HEK293 (cell line): Measurements from ENCODE around the gene GNAS.

ENCODE experiments used
- CTCF ChIA-PET: fragments of 350-600 bp; formaldehyde crosslinking; extraction: SDS; loops from one replicate; lab custom pipeline; 2021; ENCODE audit warnings: antibody characterized with exemption; lab: Yijun Ruan, JAX
- POLR2A ChIA-PET: fragments of 300-600 bp; formaldehyde crosslinking; extraction: SDS; loops from one replicate; lab custom pipeline; 2020; ENCODE audit warnings: antibody characterized with exemption, inconsistent platforms; lab: Yijun Ruan, JAX
- H3K27ac ChIP-seq: fragments of 200-500 bp; sonication (Bioruptor generic); 2 replicates; pipeline ENCODE4 v1.5.1; 2014; ENCODE audit warnings: low read depth, low read length, control low read depth, inconsistent platforms; ENCODE audit errors: extremely low read depth
- H3K36me3 ChIP-seq, 2 experiments: fragments of 200-500 bp in 1 of 2; sonication (Bioruptor generic) in 1 of 2; 1 replicate in 1 of 2; 2 replicates in 1 of 2; pipeline ENCODE4 v1.5.1; 2014 to 2017; ENCODE audit warnings: inconsistent platforms in 2 of 2, low read length in 2 of 2; ENCODE audit not compliant: control insufficient read depth in 2 of 2, insufficient read depth in 1 of 2
- H3K4me1 ChIP-seq: fragments of 200-500 bp; sonication (Bioruptor generic); 2 replicates; pipeline ENCODE4 v1.5.1; 2014; ENCODE audit warnings: mild to moderate bottlenecking, low read length, inconsistent platforms; ENCODE audit not compliant: control insufficient read depth, insufficient read depth
- H3K4me3 ChIP-seq: 2 replicates; pipeline ENCODE4 v1.5.1; 2011; ENCODE audit warnings: low read depth, mild to moderate bottlenecking, control low read depth, low read length, moderate library complexity
- H3K9me3 ChIP-seq: fragments of 200-500 bp; sonication (Bioruptor generic); 2 replicates; pipeline ENCODE4 v1.5.1; 2014; ENCODE audit warnings: low read depth, low read length, inconsistent platforms; ENCODE audit not compliant: control insufficient read depth, insufficient read depth
- GLI4 ChIP-seq: fragments of 450-650 bp; formaldehyde crosslinking; IDR thresholded peaks from 2 replicates; pipeline ENCODE4 v1.5.1; 2016; ENCODE audit warnings: missing biosample characterization, missing genetic modification characterization
- HOXA7 ChIP-seq: sonication (generic); formaldehyde crosslinking; IDR thresholded peaks from 2 replicates; pipeline ENCODE4 v1.8.1; 2022; ENCODE audit warnings: missing genetic modification reagents, borderline replicate concordance
- HOXD13 ChIP-seq: sonication (generic); formaldehyde crosslinking; IDR thresholded peaks from 2 replicates; pipeline ENCODE4 v1.8.0; 2022; ENCODE audit warnings: missing genetic modification reagents, borderline replicate concordance
- KLF7 ChIP-seq: fragments of 450-650 bp; formaldehyde crosslinking; IDR thresholded peaks from 2 replicates; pipeline ENCODE4 v1.5.1; 2016; ENCODE audit warnings: missing biosample characterization, missing genetic modification characterization, borderline replicate concordance
- KLF8 ChIP-seq: fragments of 450-650 bp; formaldehyde crosslinking; IDR thresholded peaks from 2 replicates; pipeline ENCODE4 v1.5.1; 2016; ENCODE audit warnings: missing biosample characterization, missing genetic modification characterization
- SETDB1 ChIP-seq: IDR thresholded peaks from one replicate; pipeline ENCODE4 v1.6.1; 2017; ENCODE audit warnings: mild to moderate bottlenecking, low read length, moderate library complexity, mixed read lengths; ENCODE audit not compliant: insufficient read length
- ZFP69B ChIP-seq: fragments of 450-650 bp; formaldehyde crosslinking; IDR thresholded peaks from 2 replicates; pipeline ENCODE4 v1.5.1; 2016; ENCODE audit warnings: missing biosample characterization, missing genetic modification characterization
- ZNF140 ChIP-seq: fragments of 450-650 bp; formaldehyde crosslinking; IDR thresholded peaks from 2 replicates; pipeline ENCODE4 v1.5.1; 2016; ENCODE audit warnings: missing biosample characterization, missing genetic modification characterization
- ZNF221 ChIP-seq: fragments of 450-650 bp; formaldehyde crosslinking; IDR thresholded peaks from 2 replicates; pipeline ENCODE4 v1.5.1; 2017; ENCODE audit warnings: missing biosample characterization, missing genetic modification characterization, borderline replicate concordance
- ZNF274 ChIP-seq, 2 experiments: fragments of 200-500 bp in 1 of 2; fragments of 450-650 bp in 1 of 2; sonication (Bioruptor generic) in 1 of 2; formaldehyde crosslinking in 1 of 2; IDR thresholded peaks; 2 replicates each; pipeline versions ENCODE4 v1.5.1 to v1.6.1; 2014 to 2016; ENCODE audit warnings: borderline replicate concordance in 1 of 2, inconsistent platforms in 1 of 2, low read length in 1 of 2, missing biosample characterization in 1 of 2, missing genetic modification characterization in 1 of 2
- ZNF521 ChIP-seq: fragments of 450-650 bp; formaldehyde crosslinking; IDR thresholded peaks from 2 replicates; pipeline ENCODE4 v1.5.1; 2017; ENCODE audit warnings: missing biosample characterization, mild to moderate bottlenecking, missing genetic modification characterization
- ZNF548 ChIP-seq: fragments of 450-650 bp; formaldehyde crosslinking; IDR thresholded peaks from 2 replicates; pipeline ENCODE4 v1.5.1; 2016; ENCODE audit warnings: missing biosample characterization, missing genetic modification characterization
- ZNF549 ChIP-seq: fragments of 450-650 bp; IDR thresholded peaks from 2 replicates; pipeline ENCODE4 v1.5.1; 2018; ENCODE audit warnings: missing biosample characterization, missing genetic modification characterization, mild to moderate bottlenecking, inconsistent platforms, moderate library complexity
- TF ChIP-seq, protein P1 (sequence below): fragments of 450-650 bp; formaldehyde crosslinking; IDR thresholded peaks from 2 replicates; pipeline ENCODE4 v1.5.1; 2016; ENCODE audit warnings: missing biosample characterization, missing genetic modification characterization, borderline replicate concordance
- TF ChIP-seq, protein P2 (sequence below): fragments of 450-650 bp; formaldehyde crosslinking; IDR thresholded peaks from 2 replicates; pipeline ENCODE4 v1.5.1; 2016; ENCODE audit warnings: missing biosample characterization, missing genetic modification characterization
- TF ChIP-seq, protein P3 (sequence below): fragments of 450-650 bp; formaldehyde crosslinking; IDR thresholded peaks from 2 replicates; pipeline ENCODE4 v1.5.1; 2016; ENCODE audit warnings: missing biosample characterization, missing genetic modification characterization
- TF ChIP-seq, protein P4 (sequence below): fragments of 450-650 bp; formaldehyde crosslinking; IDR thresholded peaks from 2 replicates; pipeline ENCODE4 v1.5.1; 2017; ENCODE audit warnings: missing biosample characterization, missing genetic modification characterization
- TF ChIP-seq, protein P5 (sequence below): fragments of 450-650 bp; formaldehyde crosslinking; IDR thresholded peaks from 2 replicates; pipeline ENCODE4 v1.5.1; 2016; ENCODE audit warnings: missing biosample characterization, missing genetic modification characterization
- TF ChIP-seq, protein P6 (sequence below): fragments of 450-650 bp; IDR thresholded peaks from 2 replicates; pipeline ENCODE4 v1.5.1; 2018; ENCODE audit warnings: missing biosample characterization, missing genetic modification characterization

The GNAS gene

DNA sequence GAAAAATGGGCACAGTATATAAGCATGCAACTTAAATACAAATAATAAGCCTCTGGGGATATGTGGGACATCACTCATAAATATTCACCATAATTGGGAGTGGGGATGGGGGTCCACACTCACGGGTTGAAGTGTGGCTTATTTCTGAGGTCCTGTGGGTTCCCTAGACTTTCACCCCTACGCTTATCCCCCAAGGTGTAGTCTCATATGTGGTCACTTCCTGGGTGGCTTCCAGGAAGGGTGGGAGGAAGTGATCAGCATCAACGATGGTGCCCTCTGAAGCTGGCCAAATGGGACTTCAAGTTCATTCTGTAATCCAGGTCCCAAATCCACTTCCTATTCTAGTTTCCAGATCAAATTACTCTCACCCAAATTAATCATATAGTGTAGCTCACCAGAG is 59.5 kb downstream of the GNAS start (continued):
- TF ChIP-seq, protein P1, sequence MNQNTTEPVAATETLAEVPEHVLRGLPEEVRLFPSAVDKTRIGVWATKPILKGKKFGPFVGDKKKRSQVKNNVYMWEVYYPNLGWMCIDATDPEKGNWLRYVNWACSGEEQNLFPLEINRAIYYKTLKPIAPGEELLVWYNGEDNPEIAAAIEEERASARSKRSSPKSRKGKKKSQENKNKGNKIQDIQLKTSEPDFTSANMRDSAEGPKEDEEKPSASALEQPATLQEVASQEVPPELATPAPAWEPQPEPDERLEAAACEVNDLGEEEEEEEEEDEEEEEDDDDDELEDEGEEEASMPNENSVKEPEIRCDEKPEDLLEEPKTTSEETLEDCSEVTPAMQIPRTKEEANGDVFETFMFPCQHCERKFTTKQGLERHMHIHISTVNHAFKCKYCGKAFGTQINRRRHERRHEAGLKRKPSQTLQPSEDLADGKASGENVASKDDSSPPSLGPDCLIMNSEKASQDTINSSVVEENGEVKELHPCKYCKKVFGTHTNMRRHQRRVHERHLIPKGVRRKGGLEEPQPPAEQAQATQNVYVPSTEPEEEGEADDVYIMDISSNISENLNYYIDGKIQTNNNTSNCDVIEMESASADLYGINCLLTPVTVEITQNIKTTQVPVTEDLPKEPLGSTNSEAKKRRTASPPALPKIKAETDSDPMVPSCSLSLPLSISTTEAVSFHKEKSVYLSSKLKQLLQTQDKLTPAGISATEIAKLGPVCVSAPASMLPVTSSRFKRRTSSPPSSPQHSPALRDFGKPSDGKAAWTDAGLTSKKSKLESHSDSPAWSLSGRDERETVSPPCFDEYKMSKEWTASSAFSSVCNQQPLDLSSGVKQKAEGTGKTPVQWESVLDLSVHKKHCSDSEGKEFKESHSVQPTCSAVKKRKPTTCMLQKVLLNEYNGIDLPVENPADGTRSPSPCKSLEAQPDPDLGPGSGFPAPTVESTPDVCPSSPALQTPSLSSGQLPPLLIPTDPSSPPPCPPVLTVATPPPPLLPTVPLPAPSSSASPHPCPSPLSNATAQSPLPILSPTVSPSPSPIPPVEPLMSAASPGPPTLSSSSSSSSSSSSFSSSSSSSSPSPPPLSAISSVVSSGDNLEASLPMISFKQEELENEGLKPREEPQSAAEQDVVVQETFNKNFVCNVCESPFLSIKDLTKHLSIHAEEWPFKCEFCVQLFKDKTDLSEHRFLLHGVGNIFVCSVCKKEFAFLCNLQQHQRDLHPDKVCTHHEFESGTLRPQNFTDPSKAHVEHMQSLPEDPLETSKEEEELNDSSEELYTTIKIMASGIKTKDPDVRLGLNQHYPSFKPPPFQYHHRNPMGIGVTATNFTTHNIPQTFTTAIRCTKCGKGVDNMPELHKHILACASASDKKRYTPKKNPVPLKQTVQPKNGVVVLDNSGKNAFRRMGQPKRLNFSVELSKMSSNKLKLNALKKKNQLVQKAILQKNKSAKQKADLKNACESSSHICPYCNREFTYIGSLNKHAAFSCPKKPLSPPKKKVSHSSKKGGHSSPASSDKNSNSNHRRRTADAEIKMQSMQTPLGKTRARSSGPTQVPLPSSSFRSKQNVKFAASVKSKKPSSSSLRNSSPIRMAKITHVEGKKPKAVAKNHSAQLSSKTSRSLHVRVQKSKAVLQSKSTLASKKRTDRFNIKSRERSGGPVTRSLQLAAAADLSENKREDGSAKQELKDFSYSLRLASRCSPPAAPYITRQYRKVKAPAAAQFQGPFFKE, result no peak
- TF ChIP-seq GLI4 (tag by site-specific recombination), result no peak
- no peak for TF ChIP-seq KLF8 (tag by site-specific recombination)
- TF ChIP-seq ZNF140 (tag by site-specific recombination), result no peak
- TF ChIP-seq, protein P2, sequence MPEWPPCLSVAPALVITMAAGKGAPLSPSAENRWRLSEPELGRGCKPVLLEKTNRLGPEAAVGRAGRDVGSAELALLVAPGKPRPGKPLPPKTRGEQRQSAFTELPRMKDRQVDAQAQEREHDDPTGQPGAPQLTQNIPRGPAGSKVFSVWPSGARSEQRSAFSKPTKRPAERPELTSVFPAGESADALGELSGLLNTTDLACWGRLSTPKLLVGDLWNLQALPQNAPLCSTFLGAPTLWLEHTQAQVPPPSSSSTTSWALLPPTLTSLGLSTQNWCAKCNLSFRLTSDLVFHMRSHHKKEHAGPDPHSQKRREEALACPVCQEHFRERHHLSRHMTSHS, result no peak
- TF ChIP-seq ZNF549 (tag by site-specific recombination), result no peak
- TF ChIP-seq, protein P3, sequence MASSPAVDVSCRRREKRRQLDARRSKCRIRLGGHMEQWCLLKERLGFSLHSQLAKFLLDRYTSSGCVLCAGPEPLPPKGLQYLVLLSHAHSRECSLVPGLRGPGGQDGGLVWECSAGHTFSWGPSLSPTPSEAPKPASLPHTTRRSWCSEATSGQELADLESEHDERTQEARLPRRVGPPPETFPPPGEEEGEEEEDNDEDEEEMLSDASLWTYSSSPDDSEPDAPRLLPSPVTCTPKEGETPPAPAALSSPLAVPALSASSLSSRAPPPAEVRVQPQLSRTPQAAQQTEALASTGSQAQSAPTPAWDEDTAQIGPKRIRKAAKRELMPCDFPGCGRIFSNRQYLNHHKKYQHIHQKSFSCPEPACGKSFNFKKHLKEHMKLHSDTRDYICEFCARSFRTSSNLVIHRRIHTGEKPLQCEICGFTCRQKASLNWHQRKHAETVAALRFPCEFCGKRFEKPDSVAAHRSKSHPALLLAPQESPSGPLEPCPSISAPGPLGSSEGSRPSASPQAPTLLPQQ (tag by site-specific recombination), result no peak
- TF ChIP-seq SETDB1, result no peak
- no peak for TF ChIP-seq ZNF548 (tag by site-specific recombination)
- no peak for TF ChIP-seq ZNF274 (IDR thresholded peaks at IDR 0.05; ENCODE audit: low read length)
- no peak for TF ChIP-seq ZNF274 (tag by site-specific recombination; IDR thresholded peaks at IDR 0.05; ENCODE audit: borderline replicate concordance)
- TF ChIP-seq ZNF221 (tag by site-specific recombination), result no peak

DNA sequence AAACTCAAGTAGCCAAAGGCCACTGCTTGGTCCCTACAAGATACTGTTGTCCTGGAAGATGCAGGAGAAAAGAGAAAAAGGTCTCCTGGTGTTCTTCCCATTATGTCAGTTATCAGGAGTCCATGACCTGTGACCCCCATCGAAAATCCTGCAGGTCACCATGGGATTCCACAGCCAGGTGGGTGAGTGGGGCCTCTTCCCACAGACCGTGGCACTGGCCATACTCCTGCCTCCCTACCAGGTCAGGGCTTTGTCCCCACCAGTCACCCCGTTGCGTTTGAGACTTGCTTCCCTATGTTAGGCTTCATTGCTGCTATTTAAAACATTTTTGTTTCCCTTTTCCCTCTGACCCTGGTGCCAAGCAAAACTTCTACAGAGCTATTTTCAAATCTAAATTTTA is 60.6 kb downstream of the GNAS start:
- H3K36me3 ChIP-seq, result peaks cover 20 to 40% of the 10 kb centered on the region in 2 experiments; a peak in 2 of 3 replicates
- H3K27ac ChIP-seq, result no peak overlapping the region
- no peak for TF ChIP-seq ZFP69B (tag by site-specific recombination)
- TF ChIP-seq, all 188 proteins: peak for 0
- Histone ChIP-seq H3K9me3 (no peaks in the 10 kb centered on the region), H3K4me3 (no peak overlapping the region), H3K4me1 (peaks cover 5% of the 10 kb centered on the region; the same call in 1 of the 2 replicates)
- POLR2A ChIA-PET, result no interaction called here
- CTCF ChIA-PET, result no interaction called here

DNA sequence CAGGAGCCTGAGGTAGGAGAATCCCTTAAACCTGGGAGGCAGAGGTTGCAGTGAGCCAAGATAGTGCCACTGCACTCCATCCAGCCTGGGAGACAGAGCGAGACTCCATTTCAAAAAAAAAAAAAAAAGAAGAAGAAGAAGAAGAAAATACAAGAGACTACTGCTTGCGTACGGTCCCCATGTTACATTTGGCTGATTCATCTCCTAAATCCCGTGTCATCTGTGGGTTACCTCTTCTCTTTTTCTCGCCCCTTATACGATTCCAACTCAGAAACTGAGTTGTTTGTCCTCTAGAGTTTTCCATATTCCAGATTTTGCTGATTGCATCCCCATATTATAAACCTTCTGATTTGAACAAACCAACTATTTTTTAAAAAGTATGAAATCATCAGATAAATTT is 66.1 kb downstream of the GNAS start:
- Histone ChIP-seq H3K4me1 (no peaks in the 10 kb centered on the region), H3K36me3 (no peaks in the 10 kb centered on the region), H3K27ac (no peak overlapping the region), H3K4me3 (no peak overlapping the region), H3K9me3 (no peaks in the 10 kb centered on the region)
- ChIA-PET CTCF (interaction anchor here (0.5 kb wide), 1 partner anchor 24 kb away, joined by 5 read pairs; no protein-coding TSS in a partner anchor), POLR2A (no interaction called here)
- TF ChIP-seq HOXD13 (CRISPR knock-in tag) (no peak), KLF7 (tag by site-specific recombination) (no peak), ZNF521 (tag by site-specific recombination) (no peak), HOXA7 (no peak)
- TF ChIP-seq, protein P4, sequence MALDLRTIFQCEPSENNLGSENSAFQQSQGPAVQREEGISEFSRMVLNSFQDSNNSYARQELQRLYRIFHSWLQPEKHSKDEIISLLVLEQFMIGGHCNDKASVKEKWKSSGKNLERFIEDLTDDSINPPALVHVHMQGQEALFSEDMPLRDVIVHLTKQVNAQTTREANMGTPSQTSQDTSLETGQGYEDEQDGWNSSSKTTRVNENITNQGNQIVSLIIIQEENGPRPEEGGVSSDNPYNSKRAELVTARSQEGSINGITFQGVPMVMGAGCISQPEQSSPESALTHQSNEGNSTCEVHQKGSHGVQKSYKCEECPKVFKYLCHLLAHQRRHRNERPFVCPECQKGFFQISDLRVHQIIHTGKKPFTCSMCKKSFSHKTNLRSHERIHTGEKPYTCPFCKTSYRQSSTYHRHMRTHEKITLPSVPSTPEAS (tag by site-specific recombination), result no peak
- TF ChIP-seq, protein P5, sequence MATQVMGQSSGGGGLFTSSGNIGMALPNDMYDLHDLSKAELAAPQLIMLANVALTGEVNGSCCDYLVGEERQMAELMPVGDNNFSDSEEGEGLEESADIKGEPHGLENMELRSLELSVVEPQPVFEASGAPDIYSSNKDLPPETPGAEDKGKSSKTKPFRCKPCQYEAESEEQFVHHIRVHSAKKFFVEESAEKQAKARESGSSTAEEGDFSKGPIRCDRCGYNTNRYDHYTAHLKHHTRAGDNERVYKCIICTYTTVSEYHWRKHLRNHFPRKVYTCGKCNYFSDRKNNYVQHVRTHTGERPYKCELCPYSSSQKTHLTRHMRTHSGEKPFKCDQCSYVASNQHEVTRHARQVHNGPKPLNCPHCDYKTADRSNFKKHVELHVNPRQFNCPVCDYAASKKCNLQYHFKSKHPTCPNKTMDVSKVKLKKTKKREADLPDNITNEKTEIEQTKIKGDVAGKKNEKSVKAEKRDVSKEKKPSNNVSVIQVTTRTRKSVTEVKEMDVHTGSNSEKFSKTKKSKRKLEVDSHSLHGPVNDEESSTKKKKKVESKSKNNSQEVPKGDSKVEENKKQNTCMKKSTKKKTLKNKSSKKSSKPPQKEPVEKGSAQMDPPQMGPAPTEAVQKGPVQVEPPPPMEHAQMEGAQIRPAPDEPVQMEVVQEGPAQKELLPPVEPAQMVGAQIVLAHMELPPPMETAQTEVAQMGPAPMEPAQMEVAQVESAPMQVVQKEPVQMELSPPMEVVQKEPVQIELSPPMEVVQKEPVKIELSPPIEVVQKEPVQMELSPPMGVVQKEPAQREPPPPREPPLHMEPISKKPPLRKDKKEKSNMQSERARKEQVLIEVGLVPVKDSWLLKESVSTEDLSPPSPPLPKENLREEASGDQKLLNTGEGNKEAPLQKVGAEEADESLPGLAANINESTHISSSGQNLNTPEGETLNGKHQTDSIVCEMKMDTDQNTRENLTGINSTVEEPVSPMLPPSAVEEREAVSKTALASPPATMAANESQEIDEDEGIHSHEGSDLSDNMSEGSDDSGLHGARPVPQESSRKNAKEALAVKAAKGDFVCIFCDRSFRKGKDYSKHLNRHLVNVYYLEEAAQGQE (tag by site-specific recombination), result no peak
- TF ChIP-seq, protein P6, sequence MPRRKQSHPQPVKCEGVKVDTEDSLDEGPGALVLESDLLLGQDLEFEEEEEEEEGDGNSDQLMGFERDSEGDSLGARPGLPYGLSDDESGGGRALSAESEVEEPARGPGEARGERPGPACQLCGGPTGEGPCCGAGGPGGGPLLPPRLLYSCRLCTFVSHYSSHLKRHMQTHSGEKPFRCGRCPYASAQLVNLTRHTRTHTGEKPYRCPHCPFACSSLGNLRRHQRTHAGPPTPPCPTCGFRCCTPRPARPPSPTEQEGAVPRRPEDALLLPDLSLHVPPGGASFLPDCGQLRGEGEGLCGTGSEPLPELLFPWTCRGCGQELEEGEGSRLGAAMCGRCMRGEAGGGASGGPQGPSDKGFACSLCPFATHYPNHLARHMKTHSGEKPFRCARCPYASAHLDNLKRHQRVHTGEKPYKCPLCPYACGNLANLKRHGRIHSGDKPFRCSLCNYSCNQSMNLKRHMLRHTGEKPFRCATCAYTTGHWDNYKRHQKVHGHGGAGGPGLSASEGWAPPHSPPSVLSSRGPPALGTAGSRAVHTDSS, result no peak
